ENCODE measurements around the gene WDR88. TPM values are rescaled to one million over a fixed set of nuclear protein-coding genes. Genes with fewer than 3 reads are reported as not detected.
"Not testable (repeated sequence)": the region's sequence is repeated elsewhere in the genome, so short reads cannot be mapped to it uniquely, and the experiment has no call there.

The WDR88 gene
- total RNA-seq, 1 donor from 2014 or later = not detected

- intact Hi-C loops (cut with micrococcal nuclease) = no loop called here
Measured at GRCh38 chr19:33208904-33209849, 77.3 kb downstream of the WDR88 start.

DNA sequence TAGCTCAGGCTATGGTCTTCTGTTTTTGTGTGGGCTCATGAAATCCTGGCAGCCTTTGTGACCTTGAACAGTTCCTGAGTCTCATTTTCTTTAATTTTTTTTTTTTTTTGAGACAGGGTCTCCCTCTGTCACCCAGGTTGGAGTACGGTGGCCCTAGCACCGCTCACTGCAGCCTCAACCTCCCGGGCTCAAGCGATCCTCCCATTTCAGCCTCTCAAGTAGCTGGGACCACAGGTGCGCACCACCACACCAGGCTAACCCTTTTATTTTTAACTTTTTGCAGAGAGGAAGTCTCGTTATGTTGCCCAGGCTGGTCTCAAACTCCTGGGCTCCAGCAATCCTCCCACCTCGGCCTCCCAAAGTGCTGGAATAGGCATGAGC lies 77.9 kb downstream of the WDR88 start:
- intact Hi-C loops (cut with micrococcal nuclease) = not testable (repeated sequence)

- intact Hi-C loops (cut with micrococcal nuclease) = no loop called here
Measured at GRCh38 chr19:33210266-33210940, 78.5 kb downstream of the WDR88 start.

GRCh38 chr19:33211794-33212435 lies 80.0 kb downstream of the WDR88 start:
- intact Hi-C loops (cut with micrococcal nuclease) = no loop called here

- intact Hi-C loops (cut with micrococcal nuclease) = no loop called here
Measured at GRCh38 chr19:33212436-33213172, 80.7 kb downstream of the WDR88 start.

DNA sequence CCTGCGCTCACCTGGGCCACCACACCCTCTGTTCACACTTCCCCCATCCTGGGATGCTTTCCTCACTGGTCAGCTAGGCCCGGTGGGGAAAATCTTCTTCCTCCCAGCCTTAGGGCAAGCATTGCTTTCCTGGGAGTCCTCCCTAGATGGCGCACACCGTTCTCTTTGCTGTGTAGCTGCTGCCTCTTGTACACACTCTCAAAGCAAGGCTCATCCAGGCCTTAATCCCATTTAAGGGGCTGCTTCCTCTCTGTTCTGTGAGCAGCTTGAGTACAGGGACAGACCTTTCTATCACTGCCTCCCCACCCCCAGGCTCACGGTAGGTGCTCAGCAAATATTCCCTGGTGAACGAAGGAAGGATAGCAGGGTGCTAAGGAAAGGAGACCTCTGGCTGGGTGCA lies 82.7 kb downstream of the WDR88 start:
- intact Hi-C loops (cut with micrococcal nuclease) = no loop called here

DNA sequence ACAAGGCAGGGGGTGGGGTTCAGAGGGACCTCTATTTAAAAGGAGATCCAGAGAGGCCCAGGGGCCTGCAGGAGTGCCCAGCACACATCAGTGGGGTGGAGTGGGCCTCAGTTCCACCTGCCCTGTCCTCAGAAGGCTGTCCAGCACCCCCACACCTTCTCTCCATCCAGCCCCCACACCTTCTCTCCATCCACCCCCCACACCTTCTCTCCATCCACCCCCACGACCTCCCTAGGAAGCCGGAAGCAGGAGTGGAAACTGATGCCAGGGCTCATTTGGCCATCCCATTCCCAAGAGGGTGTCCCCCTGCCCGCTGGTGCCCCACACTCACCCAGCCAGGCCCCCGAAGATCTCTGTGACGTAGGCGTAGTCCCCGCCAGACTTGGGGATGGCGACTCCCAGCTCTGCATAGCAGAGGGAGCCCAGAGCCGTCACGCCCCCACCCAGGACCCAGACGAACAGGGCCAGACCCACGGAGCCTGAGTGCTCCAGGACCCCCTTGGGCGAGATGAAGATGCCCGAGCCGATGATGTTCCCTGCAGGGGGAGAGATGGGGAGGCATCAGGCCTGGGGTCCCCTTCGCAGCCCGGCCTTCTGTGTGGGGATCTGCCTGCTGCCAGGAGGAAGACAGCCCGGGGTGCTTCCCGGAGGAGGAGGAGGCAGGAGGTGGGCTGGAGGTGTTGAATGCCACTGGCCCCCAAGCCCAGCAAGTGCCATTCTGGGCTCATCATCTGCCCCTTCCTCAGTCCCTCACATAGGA lies 83.7 kb downstream of the WDR88 start:
- intact Hi-C loops (cut with micrococcal nuclease) = no loop called here

- intact Hi-C loops (cut with micrococcal nuclease) = no loop called here
Measured at GRCh38 chr19:33216198-33216830, 84.4 kb downstream of the WDR88 start.

DNA sequence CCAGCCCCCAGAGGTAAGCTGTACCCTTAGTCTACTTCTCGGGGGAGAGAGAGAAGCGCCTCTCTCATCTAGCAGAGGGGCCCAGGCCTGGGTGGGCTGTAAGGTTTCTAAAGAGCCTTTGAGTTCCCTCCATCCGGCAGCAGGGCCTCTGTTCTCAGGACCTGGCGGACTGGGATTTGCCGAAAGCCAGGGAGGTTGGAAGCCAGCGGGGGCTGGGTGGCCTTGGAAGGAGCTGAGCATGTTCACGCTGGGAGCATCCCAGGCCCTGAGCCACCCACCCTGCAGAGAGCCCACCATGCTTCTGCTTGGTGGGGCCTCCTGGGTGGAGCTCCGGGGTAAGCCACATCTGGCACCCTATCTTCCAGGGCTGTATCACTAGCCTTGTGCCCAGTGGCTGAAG lies 86.0 kb downstream of the WDR88 start:
- intact Hi-C loops (cut with micrococcal nuclease) = no loop called here

- intact Hi-C loops (cut with micrococcal nuclease) = no loop called here
Measured at GRCh38 chr19:33219261-33219815, 87.4 kb downstream of the WDR88 start.

- intact Hi-C loops (cut with micrococcal nuclease) = no loop called here
Measured at GRCh38 chr19:33220115-33220514, 88.2 kb downstream of the WDR88 start.

GRCh38 chr19:33220735-33221134 lies 88.8 kb downstream of the WDR88 start:
- intact Hi-C loops (cut with micrococcal nuclease) = no loop called here

GRCh38 chr19:33221638-33222037 lies 89.7 kb downstream of the WDR88 start:
- intact Hi-C loops (cut with micrococcal nuclease) = no loop called here

DNA sequence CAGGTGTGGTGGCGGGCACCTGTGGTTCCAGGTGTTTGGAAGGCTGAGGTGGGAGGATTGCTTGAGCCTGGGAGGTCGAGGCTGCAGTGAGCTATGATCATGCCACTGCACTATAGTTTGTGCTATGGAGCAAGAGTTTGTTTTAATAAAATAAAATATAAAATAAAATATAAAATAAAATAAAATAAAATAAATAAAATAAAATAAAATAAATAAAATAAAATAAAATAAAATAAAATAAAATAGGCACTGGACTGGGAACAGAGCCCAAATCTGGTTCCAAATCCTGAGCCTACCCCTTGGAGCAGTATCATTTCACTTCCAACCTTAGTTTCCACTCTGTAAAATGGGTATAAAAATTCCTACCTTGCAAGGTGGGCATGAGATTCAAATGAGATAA lies 90.3 kb downstream of the WDR88 start:
- intact Hi-C loops (cut with micrococcal nuclease) = not testable (repeated sequence)

DNA sequence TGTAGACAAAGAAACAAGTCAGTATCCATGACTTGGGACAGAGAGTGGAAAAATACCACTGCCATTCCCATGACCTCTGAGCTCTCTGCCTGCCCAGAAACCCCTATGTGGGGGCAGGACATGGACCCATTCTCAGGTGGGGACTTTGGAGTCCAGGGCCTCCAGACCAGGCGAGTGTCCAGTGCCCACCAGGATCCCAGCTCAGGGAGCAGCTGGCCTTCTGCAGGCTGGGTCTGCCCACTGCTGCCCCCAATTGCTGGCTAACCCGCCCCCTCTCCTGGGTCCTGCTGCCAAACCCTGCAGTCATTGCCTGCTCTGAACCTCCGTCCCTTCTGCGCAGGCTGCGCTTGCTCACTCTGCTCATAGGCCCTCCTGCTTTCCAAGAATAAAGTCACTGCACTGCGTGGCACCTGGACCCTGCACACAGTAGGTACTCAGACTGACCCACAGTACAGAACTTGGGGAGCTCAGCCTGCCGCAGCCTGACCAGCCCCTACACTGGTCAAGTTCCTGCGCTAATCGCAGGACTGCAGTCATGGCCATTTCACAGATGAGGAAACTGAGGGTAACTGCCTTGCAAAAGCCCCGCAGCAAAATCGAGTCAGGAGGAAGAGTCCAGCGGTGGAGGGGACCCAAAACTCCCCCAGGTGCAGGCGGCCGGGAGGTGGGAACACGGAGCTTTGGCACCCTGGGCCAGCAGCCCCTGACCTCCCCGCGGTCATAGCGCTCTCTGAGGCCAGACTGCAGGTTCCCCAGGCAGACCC lies 93.0 kb downstream of the WDR88 start:
- intact Hi-C loops (cut with micrococcal nuclease) = no loop called here

Data from T-helper 1 cell treated with Interleukin-12 subunit alpha and Interleukin-12 subunit beta and Interleukin-4 antibody, amounts not matched to agents 30 ng/mL and 1 ng/mL, for 36 hours (primary cell).